Measurements from ENCODE around the gene ZDHHC9.

DNA sequence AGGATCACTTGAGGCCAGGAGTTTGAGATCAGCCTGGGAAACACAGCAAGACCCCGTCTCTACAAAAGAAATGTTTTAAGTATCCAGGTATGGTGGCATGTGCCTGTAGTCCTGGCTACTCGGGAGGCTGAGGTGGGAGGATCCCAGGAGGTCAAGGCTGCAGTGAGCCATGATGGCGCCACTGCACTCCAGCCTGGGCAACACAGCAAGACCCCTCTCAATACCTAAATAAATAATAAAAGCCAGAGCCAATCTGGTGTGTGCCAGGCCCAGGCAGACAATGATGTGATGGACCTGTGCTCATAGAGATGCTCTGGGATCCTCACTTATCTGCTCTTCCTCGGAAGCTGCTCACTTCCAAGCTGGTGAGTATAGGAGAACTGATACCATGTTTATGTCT lies 82.1 kb downstream of the ZDHHC9 start:
- TF ChIP-seq, protein P1, sequence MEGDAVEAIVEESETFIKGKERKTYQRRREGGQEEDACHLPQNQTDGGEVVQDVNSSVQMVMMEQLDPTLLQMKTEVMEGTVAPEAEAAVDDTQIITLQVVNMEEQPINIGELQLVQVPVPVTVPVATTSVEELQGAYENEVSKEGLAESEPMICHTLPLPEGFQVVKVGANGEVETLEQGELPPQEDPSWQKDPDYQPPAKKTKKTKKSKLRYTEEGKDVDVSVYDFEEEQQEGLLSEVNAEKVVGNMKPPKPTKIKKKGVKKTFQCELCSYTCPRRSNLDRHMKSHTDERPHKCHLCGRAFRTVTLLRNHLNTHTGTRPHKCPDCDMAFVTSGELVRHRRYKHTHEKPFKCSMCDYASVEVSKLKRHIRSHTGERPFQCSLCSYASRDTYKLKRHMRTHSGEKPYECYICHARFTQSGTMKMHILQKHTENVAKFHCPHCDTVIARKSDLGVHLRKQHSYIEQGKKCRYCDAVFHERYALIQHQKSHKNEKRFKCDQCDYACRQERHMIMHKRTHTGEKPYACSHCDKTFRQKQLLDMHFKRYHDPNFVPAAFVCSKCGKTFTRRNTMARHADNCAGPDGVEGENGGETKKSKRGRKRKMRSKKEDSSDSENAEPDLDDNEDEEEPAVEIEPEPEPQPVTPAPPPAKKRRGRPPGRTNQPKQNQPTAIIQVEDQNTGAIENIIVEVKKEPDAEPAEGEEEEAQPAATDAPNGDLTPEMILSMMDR (IDR thresholded peaks at IDR 0.05): no peak
- TF ChIP-seq POLR2A (IDR thresholded peaks at IDR 0.05): no peak
